Stimulated activated memory B cell treated with anti-CD40 and anti-IgM and Interleukin-4, amounts not matched to agents 10 μg/mL and 1 μg/mL and 100 μg/mL, for 72 hours (primary cell): Measurements from ENCODE around the gene CES1.
"Not testable (repeated sequence)": the region's sequence is repeated elsewhere in the genome, so short reads cannot be mapped to it uniquely, and the experiment has no call there.

Source experiments
- ATAC-seq: fragments of 150-1000 bp; cut with Tn5 transposase; 2 replicates; pipeline ENCODE4 v1.10.0; 2021
- H3K27ac Mint-ChIP-seq: one replicate; pipeline ENCODE4 v1.8.0; 2022; ENCODE audit warnings: mild to moderate bottlenecking, mixed read lengths
- H3K27me3 Mint-ChIP-seq: one replicate; pipeline ENCODE4 v1.8.0; 2022; ENCODE audit warnings: mixed read lengths
- H3K36me3 Mint-ChIP-seq: one replicate; pipeline ENCODE4 v1.8.0; 2022; ENCODE audit warnings: mixed read lengths
- H3K4me1 Mint-ChIP-seq: one replicate; pipeline ENCODE4 v1.8.0; 2022; ENCODE audit warnings: mixed read lengths
- H3K4me3 Mint-ChIP-seq: one replicate; pipeline ENCODE4 v1.8.0; 2022; ENCODE audit warnings: mild to moderate bottlenecking, moderate library complexity, mixed read lengths
- H3K9me3 Mint-ChIP-seq: one replicate; pipeline ENCODE4 v1.8.0; 2022; ENCODE audit warnings: mixed read lengths

The CES1 gene

DNA sequence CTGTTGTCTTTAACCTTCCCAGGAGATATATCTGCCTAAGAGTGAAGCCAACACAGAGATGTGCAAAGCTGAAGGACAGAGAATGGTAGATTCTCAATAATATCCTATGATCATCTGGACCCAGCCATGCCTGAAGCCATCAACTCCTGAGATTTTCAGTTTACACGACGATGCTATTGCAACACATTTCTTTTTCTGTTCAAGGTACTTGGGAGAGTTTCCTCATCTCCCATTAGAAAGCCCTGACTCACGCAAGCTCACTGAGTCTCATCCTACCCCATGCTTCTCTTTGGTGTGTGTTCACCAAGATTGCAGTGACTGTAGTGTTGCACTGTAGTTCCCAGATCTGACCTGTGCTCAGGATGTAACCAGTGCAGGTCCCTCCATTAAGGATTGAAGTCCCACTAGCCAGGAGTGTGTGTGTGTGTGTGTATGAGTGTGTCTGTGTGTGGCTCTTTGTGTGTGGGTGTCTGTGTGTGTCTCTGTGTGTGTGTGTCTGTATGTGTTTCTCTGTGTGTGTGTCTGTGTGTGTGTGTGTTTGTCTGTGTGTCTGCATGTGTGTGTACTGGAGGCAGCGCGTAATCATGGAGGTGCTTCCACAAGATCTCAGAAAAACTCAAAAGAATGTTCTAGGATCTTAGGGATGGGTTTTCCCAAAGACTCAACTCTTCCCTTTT, 15.5 kb downstream of the CES1 start:
- no peak overlapping the region for H3K4me3 Mint-ChIP-seq
- no peak for ATAC-seq
- H3K36me3 Mint-ChIP-seq, result no peaks in the 10 kb centered on the region
- peaks cover 47% of the 10 kb centered on the region for H3K27me3 Mint-ChIP-seq
- no peaks in the 10 kb centered on the region for H3K4me1 Mint-ChIP-seq
- H3K27ac Mint-ChIP-seq, result no peak overlapping the region
- peaks cover 7% of the 10 kb centered on the region for H3K9me3 Mint-ChIP-seq

DNA sequence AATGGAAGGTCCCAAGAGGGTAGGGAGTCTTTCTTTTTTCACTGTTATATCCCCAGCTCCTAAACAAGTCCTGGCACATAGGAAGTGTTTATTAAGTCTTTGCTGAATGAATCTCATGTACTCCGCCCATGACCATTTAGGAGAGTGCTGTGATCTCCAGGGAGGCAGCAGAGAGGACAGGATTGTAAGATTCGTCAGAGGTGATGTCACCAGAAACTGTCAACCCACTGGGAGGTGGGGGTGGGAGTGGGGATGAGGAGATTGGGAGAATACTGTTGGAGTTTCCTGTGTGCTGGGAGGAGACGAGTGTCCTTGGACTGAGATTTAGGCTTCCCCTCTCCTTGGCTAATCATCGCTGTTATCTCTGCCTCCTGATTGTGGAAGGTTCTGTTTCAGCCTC, 16.7 kb downstream of the CES1 start:
- H3K4me3 Mint-ChIP-seq, H3K4me1 Mint-ChIP-seq, H3K9me3 Mint-ChIP-seq, ATAC-seq, H3K36me3 Mint-ChIP-seq, H3K27ac Mint-ChIP-seq: not testable (repeated sequence)
- peaks cover 45% of the 10 kb centered on the region for H3K27me3 Mint-ChIP-seq

DNA sequence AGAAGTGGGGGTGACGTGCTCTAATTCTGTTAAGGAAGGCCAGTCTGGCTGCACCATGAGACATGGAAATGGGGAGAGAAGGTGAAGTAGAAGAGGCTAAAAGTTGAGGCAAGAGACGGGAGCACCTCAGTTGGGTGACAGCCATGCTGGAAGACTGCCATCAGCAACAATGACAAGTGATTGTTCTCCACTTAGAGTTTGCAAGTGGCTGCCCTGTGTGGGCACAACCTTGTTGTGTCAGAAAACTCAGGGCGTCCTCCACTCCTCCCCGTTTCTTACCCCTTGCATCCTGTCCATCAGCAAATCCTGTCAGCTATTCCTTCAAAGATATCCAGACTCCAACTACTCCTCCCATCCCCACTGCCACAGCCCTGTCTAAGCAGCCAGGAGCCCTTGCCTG, 17.6 kb downstream of the CES1 start:
- Mint-ChIP-seq H3K4me1 (no peaks in the 10 kb centered on the region), H3K27me3 (peaks cover 40% of the 10 kb centered on the region), H3K27ac (no peak overlapping the region), H3K4me3 (no peak overlapping the region), H3K9me3 (peaks cover 4% of the 10 kb centered on the region), H3K36me3 (no peaks in the 10 kb centered on the region)
- ATAC-seq, result no peak

DNA sequence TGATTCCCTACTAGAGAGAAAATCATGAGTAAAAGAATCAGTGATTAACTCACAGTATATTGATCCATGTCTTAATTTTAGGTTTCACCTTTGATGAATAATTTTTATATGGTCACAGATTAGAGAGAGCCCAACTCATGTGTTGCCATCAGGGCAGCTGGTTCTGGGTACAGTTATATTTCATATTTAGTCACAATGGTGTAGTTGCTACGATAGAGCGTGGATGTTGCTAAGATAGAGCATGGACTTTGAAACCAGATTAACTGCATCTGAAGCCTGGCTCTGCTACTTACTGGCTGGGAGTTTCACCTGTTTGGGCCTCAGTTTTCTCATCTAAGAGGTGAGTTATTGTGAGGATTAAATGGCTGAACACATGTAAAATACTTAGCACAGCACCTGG, 18.7 kb downstream of the CES1 start:
- not testable (repeated sequence) for ATAC-seq, H3K4me3 Mint-ChIP-seq, H3K4me1 Mint-ChIP-seq, H3K36me3 Mint-ChIP-seq, H3K27ac Mint-ChIP-seq, H3K9me3 Mint-ChIP-seq
- H3K27me3 Mint-ChIP-seq, result peaks cover 41% of the 10 kb centered on the region

DNA sequence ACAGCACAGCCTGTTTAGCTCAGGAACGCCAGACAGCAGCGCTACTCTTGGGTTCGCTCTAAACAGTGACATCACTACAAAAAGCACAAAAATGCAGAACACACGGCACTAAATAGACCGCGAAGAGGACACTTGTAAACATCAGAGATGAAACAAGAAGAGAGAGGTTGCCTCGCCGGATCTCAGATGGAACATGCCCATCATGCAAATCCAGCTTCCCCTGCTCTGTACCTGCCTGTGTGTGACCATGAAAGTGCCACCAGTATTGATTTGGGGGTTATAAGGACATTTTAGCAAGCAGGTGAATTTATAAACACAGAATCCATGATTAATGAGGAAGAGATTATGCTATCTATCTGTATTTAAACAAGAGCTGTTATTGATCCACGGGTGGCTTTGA, 19.2 kb downstream of the CES1 start:
- not testable (repeated sequence) for ATAC-seq, H3K27ac Mint-ChIP-seq, H3K36me3 Mint-ChIP-seq, H3K4me1 Mint-ChIP-seq, H3K4me3 Mint-ChIP-seq, H3K9me3 Mint-ChIP-seq
- peaks cover 41% of the 10 kb centered on the region for H3K27me3 Mint-ChIP-seq

DNA sequence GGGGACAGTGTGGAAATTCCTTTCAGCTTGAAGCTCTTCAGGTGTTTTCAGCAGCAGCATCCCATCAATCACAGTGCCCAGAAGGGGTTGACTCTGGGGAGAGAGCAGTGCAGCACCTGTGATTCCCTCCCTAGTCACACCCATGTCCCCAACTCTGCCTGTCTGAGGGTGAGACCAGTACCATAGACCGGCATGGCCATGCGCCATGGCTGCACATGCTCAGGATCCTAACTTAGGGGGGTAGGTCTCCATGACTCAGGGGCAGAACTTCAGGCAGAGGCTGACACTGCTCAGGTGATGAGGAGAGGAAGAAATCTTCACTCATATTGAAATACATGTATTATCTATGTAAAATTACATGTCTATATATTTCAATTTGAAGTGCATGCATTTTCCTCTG, 19.9 kb downstream of the CES1 start:
- Mint-ChIP-seq H3K27ac (no peak overlapping the region), H3K27me3 (peaks cover 41% of the 10 kb centered on the region), H3K4me3 (no peak overlapping the region), H3K36me3 (no peaks in the 10 kb centered on the region), H3K9me3 (peaks cover 4% of the 10 kb centered on the region), H3K4me1 (no peaks in the 10 kb centered on the region)
- no peak for ATAC-seq

DNA sequence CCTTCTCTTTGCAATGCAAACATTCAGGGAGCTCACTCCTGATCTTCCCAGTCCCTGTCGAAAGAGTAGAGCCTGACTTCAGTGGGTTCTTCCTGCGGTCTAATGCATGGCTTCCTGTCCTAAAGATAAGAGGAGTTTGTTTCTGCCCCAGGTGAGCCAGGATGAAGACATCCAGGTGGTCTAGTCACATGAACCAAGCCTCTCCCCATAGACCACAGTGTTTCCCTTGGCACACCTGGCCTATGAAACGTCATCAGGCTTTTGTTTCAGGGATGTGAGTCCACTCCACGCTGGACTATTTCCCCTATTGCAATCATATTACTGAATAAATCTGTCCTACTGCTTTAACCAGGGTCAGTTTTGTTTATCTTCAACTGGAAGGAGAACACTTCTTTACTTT, 21.1 kb downstream of the CES1 start:
- Mint-ChIP-seq H3K27ac (no peak overlapping the region), H3K36me3 (no peaks in the 10 kb centered on the region), H3K4me3 (no peak overlapping the region), H3K4me1 (no peaks in the 10 kb centered on the region), H3K9me3 (no peaks in the 10 kb centered on the region), H3K27me3 (peaks cover 40% of the 10 kb centered on the region)
- ATAC-seq, result no peak

DNA sequence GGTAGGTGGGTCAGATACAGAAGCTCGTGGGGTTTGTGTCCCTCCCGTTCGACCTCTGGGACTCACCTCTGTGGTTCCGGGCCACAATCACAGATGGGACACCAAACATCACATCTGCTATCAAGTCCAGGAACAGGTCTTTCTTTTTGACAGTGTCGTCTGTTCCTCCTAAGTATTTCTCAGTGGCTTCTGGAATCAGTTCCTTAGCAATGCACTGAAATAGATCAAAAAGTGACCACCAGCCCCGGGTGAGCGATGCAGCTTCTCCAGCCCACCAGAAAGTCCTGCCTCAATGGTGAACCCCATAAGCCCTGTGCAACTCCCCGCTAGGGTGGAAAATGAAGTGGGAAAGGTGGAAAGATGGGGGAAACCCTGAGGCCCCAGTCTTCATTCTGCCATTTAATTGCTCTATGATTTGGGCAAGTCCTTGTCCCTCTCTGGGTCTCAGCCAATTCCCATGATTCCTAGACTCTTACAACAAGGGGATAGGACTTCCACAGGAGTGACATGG, 22.4 kb downstream of the CES1 start:
- Mint-ChIP-seq H3K36me3 (no peaks in the 10 kb centered on the region), H3K9me3 (no peaks in the 10 kb centered on the region), H3K27ac (no peak overlapping the region), H3K4me3 (no peak overlapping the region), H3K27me3 (peaks cover 27% of the 10 kb centered on the region), H3K4me1 (no peaks in the 10 kb centered on the region)
- ATAC-seq, result no peak

DNA sequence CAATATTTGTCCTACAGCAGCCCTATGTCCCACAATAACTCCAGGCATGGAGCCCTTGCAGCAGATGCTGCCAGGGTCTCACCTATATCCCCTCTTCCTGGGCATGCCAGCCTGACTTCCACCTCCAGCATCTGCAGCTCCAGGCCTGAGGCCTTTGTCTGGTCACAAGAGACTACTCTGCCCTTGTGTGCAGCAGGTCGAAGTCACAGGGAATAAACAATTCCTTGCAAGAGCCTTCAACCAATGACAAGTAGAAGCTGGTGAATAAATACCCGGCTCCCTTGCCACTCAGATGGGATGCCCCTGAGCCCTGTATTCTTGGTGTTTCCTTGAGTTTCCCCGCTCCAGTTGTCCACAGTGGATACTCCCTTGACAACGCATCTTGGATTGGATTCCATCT, 23.0 kb downstream of the CES1 start:
- H3K27ac Mint-ChIP-seq, result no peak overlapping the region
- H3K4me1 Mint-ChIP-seq, result no peaks in the 10 kb centered on the region
- H3K27me3 Mint-ChIP-seq, result peaks cover 25% of the 10 kb centered on the region
- no peaks in the 10 kb centered on the region for H3K9me3 Mint-ChIP-seq
- H3K36me3 Mint-ChIP-seq, result no peaks in the 10 kb centered on the region
- H3K4me3 Mint-ChIP-seq, result no peak overlapping the region
- no peak for ATAC-seq

DNA sequence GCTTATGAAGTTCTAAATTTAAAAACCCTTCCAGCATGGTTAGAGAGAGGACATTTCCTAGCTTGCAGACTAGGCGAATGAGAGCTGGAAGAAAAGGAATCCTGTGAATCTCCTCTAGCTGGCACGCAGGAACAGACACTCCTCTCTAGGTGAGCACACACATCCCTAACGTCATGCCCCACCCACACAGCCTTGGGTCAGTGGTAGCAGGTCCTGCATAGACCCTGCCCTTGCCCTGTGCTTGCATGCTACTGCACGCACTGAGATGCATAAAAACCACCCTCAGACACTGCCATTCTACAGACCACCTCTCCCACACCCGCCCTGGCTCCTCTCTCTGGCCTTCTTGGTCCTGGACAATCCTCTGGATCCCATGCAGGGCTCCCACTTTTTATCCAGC, 23.5 kb downstream of the CES1 start:
- H3K9me3 Mint-ChIP-seq, result no peaks in the 10 kb centered on the region
- ATAC-seq, result peak; percentile 24
- no peak overlapping the region for H3K27ac Mint-ChIP-seq
- peaks cover 20% of the 10 kb centered on the region for H3K27me3 Mint-ChIP-seq
- no peaks in the 10 kb centered on the region for H3K4me1 Mint-ChIP-seq
- no peaks in the 10 kb centered on the region for H3K36me3 Mint-ChIP-seq
- H3K4me3 Mint-ChIP-seq, result no peak overlapping the region

DNA sequence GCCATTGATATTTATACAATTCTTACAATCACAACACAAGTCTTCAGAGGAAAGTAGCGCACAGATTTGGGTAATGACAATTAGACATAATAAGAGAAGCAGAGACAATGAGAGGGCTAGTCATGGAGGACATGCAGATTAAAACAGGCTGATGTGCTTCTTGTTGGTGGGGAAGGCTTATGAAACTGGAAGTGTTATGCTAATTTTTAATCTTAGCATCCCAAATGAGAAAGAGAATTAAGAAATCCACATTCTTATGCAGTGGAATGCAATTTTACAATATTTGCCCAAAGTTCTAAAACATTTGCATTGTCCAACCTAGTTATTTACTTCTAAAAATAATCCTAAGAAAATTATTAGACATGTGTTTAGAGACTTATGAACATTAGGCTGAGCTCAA, 24.6 kb downstream of the CES1 start:
- H3K4me1 Mint-ChIP-seq, H3K9me3 Mint-ChIP-seq, H3K4me3 Mint-ChIP-seq, ATAC-seq, H3K36me3 Mint-ChIP-seq, H3K27ac Mint-ChIP-seq: not testable (repeated sequence)
- H3K27me3 Mint-ChIP-seq, result peaks cover 20% of the 10 kb centered on the region

DNA sequence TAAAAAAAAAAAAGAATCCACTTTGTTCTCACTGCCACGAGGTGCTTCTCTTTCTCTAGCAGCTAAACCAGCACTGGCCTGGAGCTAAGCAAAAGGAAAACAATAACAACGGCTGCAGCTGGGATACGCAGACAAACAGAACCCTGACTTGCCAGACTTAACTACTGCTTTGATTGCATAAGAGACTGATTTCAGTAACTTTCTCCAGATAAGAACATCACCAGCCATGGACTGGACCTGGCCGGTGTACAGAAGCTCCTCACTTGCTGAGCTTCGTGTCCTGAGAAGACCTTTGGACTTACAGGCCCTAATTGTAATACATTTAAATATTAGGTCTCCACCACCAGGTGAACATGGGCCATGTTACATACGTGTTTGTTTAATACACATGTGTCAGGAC, 27.8 kb downstream of the CES1 start:
- not testable (repeated sequence) for ATAC-seq, H3K9me3 Mint-ChIP-seq, H3K27me3 Mint-ChIP-seq

DNA sequence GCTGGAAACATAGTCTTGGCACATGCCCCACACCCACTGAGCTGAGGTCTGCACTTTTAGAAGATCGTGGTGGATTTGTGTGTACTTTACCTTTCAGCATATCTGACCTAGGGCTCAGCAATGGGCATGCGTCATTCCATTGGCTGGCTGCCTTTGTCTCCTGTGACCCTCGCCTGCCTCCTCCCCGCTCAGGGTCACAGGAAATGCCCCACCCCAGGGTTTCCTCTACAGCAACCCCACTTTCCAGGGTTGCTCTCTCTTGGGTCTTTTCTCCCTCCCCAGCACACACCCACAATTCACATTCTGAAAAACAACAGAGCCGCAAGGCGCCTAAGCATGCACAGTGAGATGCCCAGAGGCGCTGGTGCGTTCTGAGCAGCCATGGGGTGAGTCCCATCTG, 29.2 kb downstream of the CES1 start:
- not testable (repeated sequence) for H3K4me3 Mint-ChIP-seq, H3K36me3 Mint-ChIP-seq, H3K4me1 Mint-ChIP-seq, H3K27ac Mint-ChIP-seq, H3K9me3 Mint-ChIP-seq, H3K27me3 Mint-ChIP-seq
- peak; percentile 52 for ATAC-seq

More for the DNA sequence above, 27.8 kb downstream of the CES1 start:
- not testable (repeated sequence) for H3K27ac Mint-ChIP-seq, H3K4me1 Mint-ChIP-seq, H3K36me3 Mint-ChIP-seq, H3K4me3 Mint-ChIP-seq

DNA sequence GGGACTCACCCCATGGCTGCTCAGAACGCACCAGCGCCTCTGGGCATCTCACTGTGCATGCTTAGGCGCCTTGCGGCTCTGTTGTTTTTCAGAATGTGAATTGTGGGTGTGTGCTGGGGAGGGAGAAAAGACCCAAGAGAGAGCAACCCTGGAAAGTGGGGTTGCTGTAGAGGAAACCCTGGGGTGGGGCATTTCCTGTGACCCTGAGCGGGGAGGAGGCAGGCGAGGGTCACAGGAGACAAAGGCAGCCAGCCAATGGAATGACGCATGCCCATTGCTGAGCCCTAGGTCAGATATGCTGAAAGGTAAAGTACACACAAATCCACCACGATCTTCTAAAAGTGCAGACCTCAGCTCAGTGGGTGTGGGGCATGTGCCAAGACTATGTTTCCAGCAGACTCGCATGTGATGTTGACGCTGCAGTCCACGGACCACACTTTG, 39.9 kb downstream of the CES1 start:
- not testable (repeated sequence) for H3K9me3 Mint-ChIP-seq, H3K4me1 Mint-ChIP-seq, H3K36me3 Mint-ChIP-seq, H3K4me3 Mint-ChIP-seq, H3K27ac Mint-ChIP-seq, H3K27me3 Mint-ChIP-seq
- ATAC-seq, result peak; percentile 43

DNA sequence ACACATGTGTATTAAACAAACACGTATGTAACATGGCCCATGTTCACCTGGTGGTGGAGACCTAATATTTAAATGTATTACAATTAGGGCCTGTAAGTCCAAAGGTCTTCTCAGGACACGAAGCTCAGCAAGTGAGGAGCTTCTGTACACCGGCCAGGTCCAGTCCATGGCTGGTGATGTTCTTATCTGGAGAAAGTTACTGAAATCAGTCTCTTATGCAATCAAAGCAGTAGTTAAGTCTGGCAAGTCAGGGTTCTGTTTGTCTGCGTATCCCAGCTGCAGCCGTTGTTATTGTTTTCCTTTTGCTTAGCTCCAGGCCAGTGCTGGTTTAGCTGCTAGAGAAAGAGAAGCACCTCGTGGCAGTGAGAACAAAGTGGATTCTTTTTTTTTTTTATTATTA, 41.4 kb downstream of the CES1 start:
- not testable (repeated sequence) for ATAC-seq, H3K27me3 Mint-ChIP-seq, H3K27ac Mint-ChIP-seq, H3K36me3 Mint-ChIP-seq, H3K9me3 Mint-ChIP-seq, H3K4me1 Mint-ChIP-seq, H3K4me3 Mint-ChIP-seq

DNA sequence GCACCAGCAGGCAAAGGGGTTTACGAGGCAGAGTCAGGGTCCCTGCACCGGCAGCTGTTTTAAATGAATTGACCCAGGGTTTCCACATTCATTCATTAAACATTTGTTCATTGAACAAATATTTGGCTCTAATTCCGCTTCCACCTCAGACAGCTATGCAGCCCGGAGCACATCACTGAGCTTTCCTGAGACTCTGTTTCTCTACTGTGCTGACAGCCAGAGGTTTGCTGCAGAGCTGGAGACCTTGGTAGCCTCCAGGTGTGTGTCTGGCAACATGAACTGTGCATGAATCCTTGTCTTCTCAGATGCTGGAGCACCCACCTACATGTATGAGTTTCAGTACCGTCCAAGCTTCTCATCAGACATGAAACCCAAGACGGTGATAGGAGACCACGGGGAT, 42.7 kb downstream of the CES1 start:
- not testable (repeated sequence) for ATAC-seq, H3K27me3 Mint-ChIP-seq

DNA sequence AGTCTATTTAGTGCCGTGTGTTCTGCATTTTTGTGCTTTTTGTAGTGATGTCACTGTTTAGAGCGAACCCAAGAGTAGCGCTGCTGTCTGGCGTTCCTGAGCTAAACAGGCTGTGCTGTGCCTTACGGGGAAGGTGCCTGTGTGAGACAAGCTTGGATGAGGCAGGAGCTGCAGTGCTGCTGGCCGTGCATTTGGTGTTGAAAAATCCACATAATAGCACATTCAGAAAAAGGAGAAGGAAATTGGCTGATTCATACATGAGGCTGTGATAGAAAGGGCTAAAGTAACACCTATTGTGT, 50.2 kb downstream of the CES1 start:
- H3K4me3 Mint-ChIP-seq, H3K27ac Mint-ChIP-seq, H3K9me3 Mint-ChIP-seq, H3K36me3 Mint-ChIP-seq, H3K27me3 Mint-ChIP-seq, ATAC-seq, H3K4me1 Mint-ChIP-seq: not testable (repeated sequence)

More for the DNA sequence above, 42.7 kb downstream of the CES1 start:
- H3K9me3 Mint-ChIP-seq, H3K27ac Mint-ChIP-seq, H3K36me3 Mint-ChIP-seq, H3K4me1 Mint-ChIP-seq, H3K4me3 Mint-ChIP-seq: not testable (repeated sequence)
